ENCODE data around the gene SLC12A7.

SLC12A7 gene

DNA sequence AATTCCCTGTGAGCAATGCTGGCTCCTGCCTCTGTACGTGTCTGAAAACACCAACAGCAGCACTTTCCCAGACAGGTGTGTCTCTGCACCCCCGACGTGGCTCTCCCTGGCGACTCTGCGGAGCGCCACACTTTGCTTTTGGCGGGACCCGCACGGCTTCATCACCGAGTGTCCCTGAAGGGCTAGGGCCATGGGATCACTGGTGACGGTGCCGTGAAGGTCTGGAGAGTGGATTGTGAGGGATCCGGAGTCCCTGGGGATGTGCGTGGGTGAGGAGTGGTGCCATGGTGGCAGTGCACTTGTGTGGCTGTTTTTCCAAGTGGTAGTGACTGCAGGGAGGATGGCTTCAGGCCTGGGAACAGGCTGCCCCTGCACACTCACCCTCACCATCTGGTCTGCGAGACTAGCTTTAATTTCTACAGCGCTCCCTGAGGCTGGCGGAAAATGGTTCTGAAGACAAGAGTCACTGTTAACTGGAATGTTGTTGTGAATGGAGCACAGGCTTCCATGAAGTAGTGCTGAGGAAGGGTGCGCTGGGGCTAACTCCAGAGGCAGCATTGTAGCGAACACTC, 100.0 kb downstream of the SLC12A7 start:
- H3K27ac ChIP-seq, result no peak overlapping the region
- peaks cover 46% of the 10 kb centered on the region for H3K27me3 ChIP-seq (replicated peaks)
- in situ Hi-C loops (cut with HindIII; ENCODE audit: low pct_ligation_motif_present, low sequenced_read_pairs), result no loop called here
- H3K4me3 ChIP-seq (ENCODE audit: low read depth, low read length), result no peak overlapping the region
- no peaks in the 10 kb centered on the region for H3K36me3 ChIP-seq (replicated peaks)
- TF ChIP-seq, protein P1, sequence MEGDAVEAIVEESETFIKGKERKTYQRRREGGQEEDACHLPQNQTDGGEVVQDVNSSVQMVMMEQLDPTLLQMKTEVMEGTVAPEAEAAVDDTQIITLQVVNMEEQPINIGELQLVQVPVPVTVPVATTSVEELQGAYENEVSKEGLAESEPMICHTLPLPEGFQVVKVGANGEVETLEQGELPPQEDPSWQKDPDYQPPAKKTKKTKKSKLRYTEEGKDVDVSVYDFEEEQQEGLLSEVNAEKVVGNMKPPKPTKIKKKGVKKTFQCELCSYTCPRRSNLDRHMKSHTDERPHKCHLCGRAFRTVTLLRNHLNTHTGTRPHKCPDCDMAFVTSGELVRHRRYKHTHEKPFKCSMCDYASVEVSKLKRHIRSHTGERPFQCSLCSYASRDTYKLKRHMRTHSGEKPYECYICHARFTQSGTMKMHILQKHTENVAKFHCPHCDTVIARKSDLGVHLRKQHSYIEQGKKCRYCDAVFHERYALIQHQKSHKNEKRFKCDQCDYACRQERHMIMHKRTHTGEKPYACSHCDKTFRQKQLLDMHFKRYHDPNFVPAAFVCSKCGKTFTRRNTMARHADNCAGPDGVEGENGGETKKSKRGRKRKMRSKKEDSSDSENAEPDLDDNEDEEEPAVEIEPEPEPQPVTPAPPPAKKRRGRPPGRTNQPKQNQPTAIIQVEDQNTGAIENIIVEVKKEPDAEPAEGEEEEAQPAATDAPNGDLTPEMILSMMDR (IDR thresholded peaks at IDR 0.05; ENCODE audit: low read depth, low read length, missing control alignments), result no peak
- DNase-seq, result no peak

DNA sequence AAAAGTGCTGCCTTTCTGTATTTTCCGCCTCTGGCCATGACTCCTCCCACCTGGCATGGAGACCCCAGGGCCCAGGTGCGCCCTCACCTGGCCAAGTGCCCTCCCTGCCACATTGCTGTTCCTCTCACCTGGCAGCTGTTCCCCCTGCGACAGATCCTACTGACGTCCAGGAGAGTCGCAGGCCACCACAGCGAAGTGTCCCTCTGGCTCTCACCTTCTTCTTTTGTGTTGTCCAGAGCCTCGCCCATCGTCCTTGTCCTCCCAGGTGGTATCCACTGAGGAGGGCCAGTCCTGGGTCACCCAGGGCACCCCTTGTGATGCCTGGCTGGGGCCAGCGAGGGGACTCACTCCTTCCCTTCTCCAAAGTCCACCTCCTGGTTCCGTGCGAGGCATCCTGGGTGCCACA, 100.6 kb downstream of the SLC12A7 start:
- in situ Hi-C loops (cut with HindIII; ENCODE audit: low pct_ligation_motif_present, low sequenced_read_pairs), result no loop called here
- Histone ChIP-seq H3K27me3 (replicated peaks) (peaks cover 50% of the 10 kb centered on the region), H3K4me3 (ENCODE audit: low read depth, low read length) (no peak overlapping the region), H3K27ac (no peak overlapping the region), H3K36me3 (replicated peaks) (no peaks in the 10 kb centered on the region)
- DNase-seq, result no peak
- TF ChIP-seq, protein P1 (IDR thresholded peaks at IDR 0.05; ENCODE audit: low read depth, low read length, missing control alignments), result peak; percentile 28

DNA sequence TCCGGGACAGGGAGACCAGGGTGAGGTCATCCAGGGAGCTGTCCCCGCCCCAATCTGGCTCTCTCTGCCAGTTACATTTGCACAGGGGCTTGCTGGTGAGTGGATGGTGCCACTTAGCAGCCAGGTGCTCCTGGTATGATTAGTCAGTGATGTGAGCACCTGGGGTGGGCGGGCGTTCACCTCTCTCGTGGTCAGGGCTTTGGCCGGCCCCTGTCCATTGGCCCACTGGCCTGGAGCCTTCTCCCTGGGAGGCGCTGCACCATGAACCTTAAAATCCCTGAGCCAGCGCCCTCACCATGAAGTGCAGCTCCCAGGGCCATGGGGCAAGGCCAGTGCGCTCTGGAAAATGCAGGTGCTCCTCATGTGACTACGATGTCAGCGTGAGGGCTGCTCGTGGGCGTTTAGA, 101.2 kb downstream of the SLC12A7 start:
- peaks cover 55% of the 10 kb centered on the region for H3K27me3 ChIP-seq (replicated peaks)
- H3K27ac ChIP-seq, result no peak overlapping the region
- H3K36me3 ChIP-seq (replicated peaks), result no peaks in the 10 kb centered on the region
- no peak overlapping the region for H3K4me3 ChIP-seq (ENCODE audit: low read depth, low read length)
- in situ Hi-C loops (cut with HindIII; ENCODE audit: low pct_ligation_motif_present, low sequenced_read_pairs), result no loop called here
- TF ChIP-seq, protein P1 (IDR thresholded peaks at IDR 0.05; ENCODE audit: low read depth, low read length, missing control alignments), result no peak
- DNase-seq, result no peak

DNA sequence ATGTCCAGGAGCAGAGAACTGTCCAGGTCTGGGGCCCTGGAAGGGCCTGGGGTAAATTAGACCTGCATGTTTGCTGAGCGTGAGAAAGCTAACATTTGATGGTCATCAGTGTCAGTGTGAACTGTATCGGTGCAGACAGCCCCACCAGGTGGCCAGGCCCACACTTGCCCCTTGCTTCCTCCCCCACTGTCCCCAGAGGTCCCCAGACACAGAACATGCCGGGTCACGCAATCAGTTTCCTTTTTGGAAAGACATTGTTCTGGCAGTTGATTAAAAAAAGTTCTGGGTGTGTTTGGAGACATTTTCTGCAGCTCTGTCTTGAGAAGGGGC, 101.7 kb downstream of the SLC12A7 start:
- in situ Hi-C loops (cut with HindIII; ENCODE audit: low pct_ligation_motif_present, low sequenced_read_pairs), result no loop called here
- Histone ChIP-seq H3K27me3 (replicated peaks) (peaks cover 58% of the 10 kb centered on the region), H3K4me3 (ENCODE audit: low read depth, low read length) (no peak overlapping the region), H3K36me3 (replicated peaks) (no peaks in the 10 kb centered on the region), H3K27ac (no peak overlapping the region)
- DNase-seq, result no peak
- TF ChIP-seq, protein P1 (IDR thresholded peaks at IDR 0.05; ENCODE audit: low read depth, low read length, missing control alignments), result no peak

DNA sequence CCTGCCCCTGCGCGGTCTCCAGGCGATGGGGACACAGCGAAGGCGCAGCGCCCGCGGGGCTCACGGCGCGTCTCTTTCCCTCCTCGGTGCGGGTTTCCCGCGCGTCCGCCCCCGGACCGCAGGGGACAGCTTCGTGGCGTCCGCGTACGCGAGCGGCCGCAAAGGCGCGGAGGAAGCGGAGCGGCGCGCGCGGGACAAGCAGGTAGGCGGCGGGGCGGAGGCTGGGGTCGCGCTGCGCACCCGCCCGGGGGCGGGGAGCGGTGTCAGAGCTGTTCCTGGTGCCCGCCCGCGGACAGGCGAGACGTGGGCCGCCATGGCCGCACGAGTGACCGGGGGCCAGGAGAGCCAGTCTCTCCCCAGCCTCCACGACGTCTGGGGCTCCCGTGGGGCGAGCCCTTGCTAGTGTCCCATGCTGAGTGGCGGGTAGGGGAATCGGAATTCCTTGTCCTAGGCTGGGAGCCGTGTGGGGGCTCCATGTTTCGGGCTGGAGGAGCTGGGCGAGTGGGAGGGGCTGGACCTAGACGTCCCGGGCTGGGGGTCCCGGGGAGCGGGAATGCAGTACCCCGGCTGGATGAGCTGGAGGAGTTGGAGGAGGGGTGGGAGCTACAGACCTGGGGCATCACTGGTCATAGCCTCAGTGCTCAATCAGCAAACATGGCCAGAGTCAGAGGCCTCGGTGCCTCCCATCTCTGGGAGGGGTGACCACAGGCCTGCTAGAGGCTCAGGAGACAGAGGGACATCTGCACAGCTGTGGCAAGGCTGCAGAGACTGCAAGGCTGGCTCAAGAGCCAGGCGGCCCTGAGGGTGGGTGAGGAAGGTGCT, 102.3 kb downstream of the SLC12A7 start:
- Histone ChIP-seq H3K27ac (no peak overlapping the region), H3K4me3 (ENCODE audit: low read depth, low read length) (no peak overlapping the region)
- in situ Hi-C loops (cut with HindIII; ENCODE audit: low pct_ligation_motif_present, low sequenced_read_pairs), result no loop called here

More for the DNA sequence above, 102.3 kb downstream of the SLC12A7 start:
- no peak for DNase-seq
- TF ChIP-seq, protein P1 (IDR thresholded peaks at IDR 0.05; ENCODE audit: low read depth, low read length, missing control alignments), result no peak
- peaks cover 64% of the 10 kb centered on the region for H3K27me3 ChIP-seq (replicated peaks)
- H3K36me3 ChIP-seq (replicated peaks), result no peaks in the 10 kb centered on the region

Measured in brain microvascular endothelial cell (primary cell).